Neural progenitor cell (in vitro differentiated cells): Measurements from ENCODE around the gene UBE2L6.

ENCODE experiments used
- EZH2 ChIP-seq: fragments of 200-600 bp; sonication (generic); IDR thresholded peaks from 2 replicates; pipeline ENCODE4 v1.6.1; 2017; ENCODE audit warnings: antibody characterized with exemption, mild to moderate bottlenecking, moderate library complexity
- EZH2phosphoT487 ChIP-seq: fragments of 200-600 bp; sonication (generic); IDR thresholded peaks from 2 replicates; pipeline ENCODE4 v1.6.1; 2017; ENCODE audit warnings: antibody characterized with exemption
- TF ChIP-seq, protein P1 (sequence below): fragments of 200-600 bp; sonication (generic); IDR thresholded peaks from 2 replicates; pipeline ENCODE4 v1.5.1; 2017; ENCODE audit warnings: antibody characterized with exemption, mild to moderate bottlenecking

GRCh38 chr11:57585301-57585700 is 17.8 kb upstream of the UBE2L6 start:
- TF ChIP-seq, protein P1, sequence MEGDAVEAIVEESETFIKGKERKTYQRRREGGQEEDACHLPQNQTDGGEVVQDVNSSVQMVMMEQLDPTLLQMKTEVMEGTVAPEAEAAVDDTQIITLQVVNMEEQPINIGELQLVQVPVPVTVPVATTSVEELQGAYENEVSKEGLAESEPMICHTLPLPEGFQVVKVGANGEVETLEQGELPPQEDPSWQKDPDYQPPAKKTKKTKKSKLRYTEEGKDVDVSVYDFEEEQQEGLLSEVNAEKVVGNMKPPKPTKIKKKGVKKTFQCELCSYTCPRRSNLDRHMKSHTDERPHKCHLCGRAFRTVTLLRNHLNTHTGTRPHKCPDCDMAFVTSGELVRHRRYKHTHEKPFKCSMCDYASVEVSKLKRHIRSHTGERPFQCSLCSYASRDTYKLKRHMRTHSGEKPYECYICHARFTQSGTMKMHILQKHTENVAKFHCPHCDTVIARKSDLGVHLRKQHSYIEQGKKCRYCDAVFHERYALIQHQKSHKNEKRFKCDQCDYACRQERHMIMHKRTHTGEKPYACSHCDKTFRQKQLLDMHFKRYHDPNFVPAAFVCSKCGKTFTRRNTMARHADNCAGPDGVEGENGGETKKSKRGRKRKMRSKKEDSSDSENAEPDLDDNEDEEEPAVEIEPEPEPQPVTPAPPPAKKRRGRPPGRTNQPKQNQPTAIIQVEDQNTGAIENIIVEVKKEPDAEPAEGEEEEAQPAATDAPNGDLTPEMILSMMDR: no peak
- TF ChIP-seq EZH2phosphoT487 (no peak), EZH2 (no peak)
